ENCODE measurements around the gene ST3GAL3. TPM values are rescaled to one million over a fixed set of nuclear protein-coding genes. Genes with fewer than 3 reads are reported as not detected.

Gene ST3GAL3
- total and polyA plus RNA-seq, 2 of the 13 experiments (the other 11 are each of a cell fraction or from before 2014, with no cell fraction given), result 5.1 to 8.1 TPM

DNA sequence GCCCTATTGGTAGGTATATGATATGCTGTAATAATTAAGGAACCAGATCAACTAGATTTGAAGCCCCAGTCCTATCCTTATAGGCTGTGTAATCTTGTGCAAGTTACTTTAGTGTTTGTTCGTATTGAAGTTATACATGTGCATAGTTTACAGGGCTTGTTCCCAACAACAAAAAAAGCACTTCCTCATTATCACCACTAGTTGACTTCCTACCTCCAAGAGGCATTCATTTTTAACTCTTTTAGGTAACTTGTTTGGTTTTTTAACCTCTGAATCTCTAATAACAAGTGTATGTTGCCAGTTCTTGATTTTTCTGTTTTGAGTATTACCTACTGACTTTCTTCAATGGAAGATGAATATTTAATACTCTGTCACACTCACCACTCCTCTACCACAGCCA lies 71.9 kb downstream of the ST3GAL3 start:
- H3K4me1 ChIP-seq (ENCODE audit: insufficient read depth, low read length), result no peaks in the 10 kb centered on the region
- no peaks in the 10 kb centered on the region for H3K79me2 ChIP-seq (ENCODE audit: insufficient read depth, low read length)
- no peak for ATAC-seq
- 0 out of 5 replicates have a peak, but pooled peaks cover 0 to 3% of the 10 kb centered on the region in 2 experiments for H3K36me3 ChIP-seq (replicated peaks in 1 of 2; ENCODE audit: control insufficient read depth in 1 of 2, insufficient read depth in 2 of 2, low read length in 2 of 2)
- H3K4me3 ChIP-seq (replicated peaks in 1 of 3; ENCODE audit: insufficient read depth in 1 of 3, low read depth in 2 of 3, low read length in 3 of 3), result no peak overlapping the region
- 95% methylated on average over 1 of the region's 1 CpG for WGBS (ENCODE audit: low lambda C conversion rate)
- CTCF ChIA-PET (ENCODE audit: low intra/inter-chr PET ratio, low total read pairs), result no interaction called here
- no peak overlapping the region for H3K4me2 ChIP-seq (ENCODE audit: low read depth, low read length)
- no peak overlapping the region for H2AFZ ChIP-seq (ENCODE audit: low read length)
- H3K9me3 ChIP-seq (ENCODE audit: low read length), result no peaks in the 10 kb centered on the region
- POLR2A ChIA-PET, result no interaction called here
- no peaks in the 10 kb centered on the region for H4K20me1 ChIP-seq (ENCODE audit: insufficient read depth, low read length)
- intact Hi-C loops (cut with micrococcal nuclease; ENCODE audit: unreplicated experiment) (no loop called here), in situ Hi-C loops (cut with HindIII; ENCODE audit: extremely low pct_ligation_motif_present, low pct_unique_long_range_greater_than_20kb) (no loop called here)
- no peak for DNase-seq (ENCODE audit: low spot score)
- H3K27ac ChIP-seq (ENCODE audit: extremely low read length, insufficient read depth, low read length), result no peak overlapping the region
- FAIRE-seq, result no peak
- H3K27me3 ChIP-seq (ENCODE audit: control insufficient read depth in 1 of 2, insufficient read depth in 2 of 2, low read length in 2 of 2), result no peaks in the 10 kb centered on the region
- no TSS peak for BruUV-seq (replicated peaks)
- no peak overlapping the region for H3K9ac ChIP-seq (ENCODE audit: insufficient read depth, low read depth, low read length)
- TF ChIP-seq ELF3 (CRISPR knock-in tag; IDR thresholded peaks at IDR 0.05) (no peak), TOPORS (CRISPR knock-in tag; IDR thresholded peaks at IDR 0.05) (no peak), ISX (CRISPR knock-in tag; conservative IDR thresholded peaks at IDR 0.05) (no peak), RARA (CRISPR knock-in tag; IDR thresholded peaks at IDR 0.05) (no peak), ZNF704 (CRISPR knock-in tag; IDR thresholded peaks at IDR 0.05; ENCODE audit: borderline replicate concordance) (no peak), SMARCC2 (IDR thresholded peaks at IDR 0.05) (no peak), SP1 (IDR thresholded peaks at IDR 0.05) (no peak), SP1 (CRISPR knock-in tag; IDR thresholded peaks at IDR 0.05) (no peak), TRIM22 (IDR thresholded peaks at IDR 0.05) (no peak), ASH2L (IDR thresholded peaks at IDR 0.05; ENCODE audit: insufficient read length, low read depth, low read length) (no peak), HNRNPUL1 (IDR thresholded peaks at IDR 0.05; ENCODE audit: low read depth, low read length) (no peak), ZNF24 (IDR thresholded peaks at IDR 0.05) (no peak), MED8 (CRISPR knock-in tag; IDR thresholded peaks at IDR 0.05; ENCODE audit: insufficient replicate concordance) (no peak), LRRFIP1 (CRISPR knock-in tag; conservative IDR thresholded peaks at IDR 0.05) (no peak)
- TF ChIP-seq, protein P1, sequence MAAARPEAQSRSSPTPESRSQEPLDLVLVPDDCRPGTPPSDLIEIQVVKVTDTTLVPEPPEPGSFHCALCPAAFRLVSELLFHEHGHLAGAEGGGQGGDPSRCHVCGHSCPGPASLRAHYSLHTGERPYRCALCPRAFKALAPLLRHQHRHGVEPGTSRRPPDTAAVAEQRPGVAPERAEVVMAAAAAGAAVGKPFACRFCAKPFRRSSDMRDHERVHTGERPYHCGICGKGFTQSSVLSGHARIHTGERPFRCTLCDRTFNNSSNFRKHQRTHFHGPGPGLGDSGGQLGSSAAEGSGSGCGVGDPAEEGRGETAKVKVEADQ (CRISPR knock-in tag; IDR thresholded peaks at IDR 0.05; ENCODE audit: borderline replicate concordance), result no peak
- TF ChIP-seq, protein P2, sequence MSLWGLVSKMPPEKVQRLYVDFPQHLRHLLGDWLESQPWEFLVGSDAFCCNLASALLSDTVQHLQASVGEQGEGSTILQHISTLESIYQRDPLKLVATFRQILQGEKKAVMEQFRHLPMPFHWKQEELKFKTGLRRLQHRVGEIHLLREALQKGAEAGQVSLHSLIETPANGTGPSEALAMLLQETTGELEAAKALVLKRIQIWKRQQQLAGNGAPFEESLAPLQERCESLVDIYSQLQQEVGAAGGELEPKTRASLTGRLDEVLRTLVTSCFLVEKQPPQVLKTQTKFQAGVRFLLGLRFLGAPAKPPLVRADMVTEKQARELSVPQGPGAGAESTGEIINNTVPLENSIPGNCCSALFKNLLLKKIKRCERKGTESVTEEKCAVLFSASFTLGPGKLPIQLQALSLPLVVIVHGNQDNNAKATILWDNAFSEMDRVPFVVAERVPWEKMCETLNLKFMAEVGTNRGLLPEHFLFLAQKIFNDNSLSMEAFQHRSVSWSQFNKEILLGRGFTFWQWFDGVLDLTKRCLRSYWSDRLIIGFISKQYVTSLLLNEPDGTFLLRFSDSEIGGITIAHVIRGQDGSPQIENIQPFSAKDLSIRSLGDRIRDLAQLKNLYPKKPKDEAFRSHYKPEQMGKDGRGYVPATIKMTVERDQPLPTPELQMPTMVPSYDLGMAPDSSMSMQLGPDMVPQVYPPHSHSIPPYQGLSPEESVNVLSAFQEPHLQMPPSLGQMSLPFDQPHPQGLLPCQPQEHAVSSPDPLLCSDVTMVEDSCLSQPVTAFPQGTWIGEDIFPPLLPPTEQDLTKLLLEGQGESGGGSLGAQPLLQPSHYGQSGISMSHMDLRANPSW (CRISPR knock-in tag; IDR thresholded peaks at IDR 0.05; ENCODE audit: borderline replicate concordance), result no peak

Data from HepG2 (cell line).